ENCODE data around the gene TATDN2. TPM values are rescaled to one million over a fixed set of nuclear protein-coding genes. Genes with fewer than 3 reads are reported as not detected.
"Not testable (repeated sequence)": the region's sequence is repeated elsewhere in the genome, so short reads cannot be mapped to it uniquely, and the experiment has no call there.

The TATDN2 gene
- total RNA-seq, 2 experiments from 2014 or later = 40.0 to 40.2 TPM

DNA sequence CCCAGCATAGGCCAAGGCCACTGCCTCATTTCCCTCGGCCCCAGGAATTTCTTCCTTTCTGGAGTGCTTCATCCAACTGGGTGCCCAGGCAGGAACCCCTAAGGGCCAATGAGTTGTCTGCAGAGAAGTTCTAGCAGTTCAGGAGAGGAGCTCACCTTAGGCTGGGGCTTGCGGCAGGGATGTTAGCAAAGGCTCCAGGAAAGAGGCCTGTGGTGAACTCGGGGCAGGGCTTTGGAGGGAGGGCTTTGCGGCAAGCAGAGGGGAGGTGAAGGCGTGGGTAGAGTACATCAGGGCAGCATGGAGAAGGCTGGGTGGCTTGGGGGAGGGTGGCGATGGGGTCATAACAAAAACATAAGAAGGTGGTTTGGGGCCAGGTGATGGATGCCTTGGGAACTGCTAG, 43.4 kb downstream of the TATDN2 start:
- Mint-ChIP-seq H3K9me3 (ENCODE audit: low read depth) (no peaks in the 10 kb centered on the region), H3K27ac (no peak overlapping the region), H3K4me3 (no peak overlapping the region), H3K27me3 (no peaks in the 10 kb centered on the region), H3K36me3 (ENCODE audit: low read depth) (peaks cover 35% of the 10 kb centered on the region), H3K4me1 (peaks cover 14% of the 10 kb centered on the region)
- POLR2A ChIA-PET = no interaction called here
- CTCF ChIA-PET = no interaction called here
- no peak for ATAC-seq
- intact Hi-C loops (cut with DNase I, micrococcal nuclease) = no loop called here
- no peak for DNase-seq

DNA sequence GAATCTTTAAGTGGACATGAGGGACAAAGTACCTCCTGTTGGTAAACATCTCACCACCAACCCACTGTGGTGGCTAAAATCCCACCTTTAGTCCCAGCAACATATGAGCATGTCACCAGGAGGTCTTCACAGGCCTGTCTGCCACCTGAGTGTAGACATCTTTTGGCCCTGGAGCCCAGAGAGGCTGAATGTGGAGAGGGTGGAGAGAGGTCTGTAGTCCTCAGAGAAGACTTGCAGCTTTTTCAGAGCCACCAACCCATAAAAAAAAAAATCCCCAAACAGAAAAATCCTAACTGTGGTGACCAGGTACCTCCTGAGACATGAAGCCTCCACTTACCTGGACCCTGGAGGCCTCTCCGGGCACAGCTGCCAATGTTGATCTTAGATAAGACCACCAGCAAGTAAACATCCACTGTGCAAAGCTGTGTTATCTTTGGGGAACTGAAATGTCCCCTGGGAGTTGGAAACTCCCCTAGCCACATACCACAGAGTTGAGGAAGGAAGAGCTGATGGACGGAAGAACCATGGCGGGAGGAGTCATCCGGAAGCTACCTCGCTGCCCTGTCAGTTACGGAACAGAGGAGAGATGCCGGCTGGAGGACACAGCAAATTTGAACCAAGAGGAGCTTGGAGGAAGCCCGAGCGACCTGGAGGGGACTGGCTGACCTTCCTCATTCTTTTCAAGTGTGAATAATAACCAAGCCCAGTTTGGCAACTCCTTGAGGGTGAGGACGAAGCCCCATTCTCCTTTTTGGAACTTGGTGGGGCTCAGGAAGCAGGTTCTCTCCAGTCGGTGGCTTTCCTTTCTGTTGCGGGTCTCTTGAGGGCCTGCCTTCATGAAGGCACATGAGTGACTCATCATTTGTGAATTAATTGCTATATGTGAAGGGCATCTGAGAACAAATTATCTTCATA, 44.5 kb downstream of the TATDN2 start, which contains the start of gene GHRL:
Gene GHRL, minus strand, starts transcription at position 443 of the 915 bp plus-strand sequence. CDS start 2,767 bp downstream, outside the sequence.
- ATAC-seq (peak; percentile 47), DNase-seq (no peak)
- H3K27me3 Mint-ChIP-seq = no peaks in the 10 kb centered on the region
- intact Hi-C loops (cut with DNase I, micrococcal nuclease) = no loop called here
- peaks cover 8% of the 10 kb centered on the region for H3K4me1 Mint-ChIP-seq
- POLR2A ChIA-PET = interaction anchor here (0.6 kb wide), 2 partner anchors 18 to 156 kb away, joined by 3 to 4 read pairs; no protein-coding TSS in a partner anchor
- peak within 1 kb of the TSS; percentile 55 for H3K27ac Mint-ChIP-seq
- no peak within 1 kb of the TSS for H3K4me3 Mint-ChIP-seq
- CTCF ChIA-PET = interaction anchor here (0.7 to 1.3 kb wide), 4 partner anchors 9 to 235 kb away, joined by 3 to 4 read pairs (median 4); no protein-coding TSS in a partner anchor
- no peaks in the 10 kb centered on the region for H3K9me3 Mint-ChIP-seq (ENCODE audit: low read depth)
- peaks cover 32% of the 10 kb centered on the region for H3K36me3 Mint-ChIP-seq (ENCODE audit: low read depth)

DNA sequence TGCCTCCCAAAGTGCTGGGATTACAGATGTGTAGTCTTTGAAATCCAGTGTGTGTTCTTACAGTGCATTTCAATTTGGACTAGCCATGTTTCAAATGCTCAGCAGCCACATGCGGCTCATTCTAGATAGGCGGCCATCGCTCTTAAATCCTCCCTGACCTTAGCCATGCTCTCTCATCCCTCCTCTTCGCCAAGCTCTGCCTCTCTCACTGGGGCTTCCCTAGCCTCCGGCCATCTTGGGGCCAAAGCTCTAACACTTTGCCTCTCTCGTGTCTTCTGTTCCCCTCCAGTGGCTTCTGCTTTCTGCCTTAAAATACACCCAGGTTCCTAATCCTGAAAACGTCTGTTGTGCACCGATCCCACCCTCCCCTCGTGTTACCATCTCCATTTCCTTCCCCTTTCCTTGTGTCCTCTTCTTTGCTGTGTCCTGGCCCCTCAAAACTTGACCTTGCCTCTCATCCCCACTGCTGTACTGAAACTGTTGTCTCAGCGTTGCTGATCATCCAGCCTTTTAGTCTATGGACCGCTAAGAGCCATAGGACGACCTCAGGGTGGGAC, 45.8 kb downstream of the TATDN2 start:
- DNase-seq (no peak), ATAC-seq (no peak)
- peak overlapping the region; percentile 5 for H3K27ac Mint-ChIP-seq
- peaks cover 11% of the 10 kb centered on the region for H3K4me1 Mint-ChIP-seq
- CTCF ChIA-PET = interaction anchor here (0.9 to 1.3 kb wide), 2 partner anchors 9 to 236 kb away, joined by 3 read pairs; no protein-coding TSS in a partner anchor
- intact Hi-C loops (cut with DNase I, micrococcal nuclease) = no loop called here
- no peaks in the 10 kb centered on the region for H3K9me3 Mint-ChIP-seq (ENCODE audit: low read depth)
- POLR2A ChIA-PET = no interaction called here
- no peak overlapping the region for H3K4me3 Mint-ChIP-seq
- no peaks in the 10 kb centered on the region for H3K27me3 Mint-ChIP-seq
- H3K36me3 Mint-ChIP-seq (ENCODE audit: low read depth) = peaks cover 36% of the 10 kb centered on the region

DNA sequence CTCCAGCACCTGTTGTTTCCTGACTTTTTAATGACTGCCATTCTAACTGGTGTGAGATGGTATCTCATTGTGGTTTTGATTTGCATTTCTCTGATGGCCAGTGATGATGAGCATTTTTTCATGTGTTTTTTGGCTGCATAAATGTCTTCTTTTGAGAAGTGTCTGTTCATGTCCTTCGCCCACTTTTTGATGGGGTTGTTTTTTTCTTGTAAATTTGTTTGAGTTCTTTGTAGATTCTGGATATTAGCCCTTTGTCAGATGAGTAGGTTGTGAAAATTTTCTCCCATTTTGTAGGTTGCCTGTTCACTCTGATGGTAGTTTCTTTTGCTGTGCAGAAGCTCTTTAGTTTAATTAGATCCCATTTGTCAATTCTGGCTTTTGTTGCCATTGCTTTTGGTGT, 49.8 kb downstream of the TATDN2 start:
- H3K9me3 Mint-ChIP-seq (ENCODE audit: low read depth); CTCF ChIA-PET; ATAC-seq; H3K27ac Mint-ChIP-seq; H3K27me3 Mint-ChIP-seq; intact Hi-C loops (cut with DNase I, micrococcal nuclease); DNase-seq; H3K4me3 Mint-ChIP-seq; POLR2A ChIA-PET: not testable (repeated sequence)
- peaks cover 12% of the 10 kb centered on the region for H3K4me1 Mint-ChIP-seq
- H3K36me3 Mint-ChIP-seq (ENCODE audit: low read depth) = peaks cover 43% of the 10 kb centered on the region

- peak overlapping the region; percentile 83 for H3K27ac Mint-ChIP-seq
- H3K4me1 Mint-ChIP-seq = peaks cover 12% of the 10 kb centered on the region
- H3K27me3 Mint-ChIP-seq = no peaks in the 10 kb centered on the region
- H3K4me3 Mint-ChIP-seq = no peak overlapping the region
- ChIA-PET POLR2A (no interaction called here), CTCF (interaction anchor here (0.7 to 1.1 kb wide), 2 partner anchors 9 to 16 kb away, joined by 3 to 4 read pairs; no protein-coding TSS in a partner anchor)
- ATAC-seq (no peak), DNase-seq (no peak)
- H3K9me3 Mint-ChIP-seq (ENCODE audit: low read depth) = no peaks in the 10 kb centered on the region
- intact Hi-C loops (cut with DNase I, micrococcal nuclease) = no loop called here
- peaks cover 50% of the 10 kb centered on the region for H3K36me3 Mint-ChIP-seq (ENCODE audit: low read depth)
These were observed 50.9 kb downstream of the TATDN2 start for GRCh38 chr3:10299175-10299574.

DNA sequence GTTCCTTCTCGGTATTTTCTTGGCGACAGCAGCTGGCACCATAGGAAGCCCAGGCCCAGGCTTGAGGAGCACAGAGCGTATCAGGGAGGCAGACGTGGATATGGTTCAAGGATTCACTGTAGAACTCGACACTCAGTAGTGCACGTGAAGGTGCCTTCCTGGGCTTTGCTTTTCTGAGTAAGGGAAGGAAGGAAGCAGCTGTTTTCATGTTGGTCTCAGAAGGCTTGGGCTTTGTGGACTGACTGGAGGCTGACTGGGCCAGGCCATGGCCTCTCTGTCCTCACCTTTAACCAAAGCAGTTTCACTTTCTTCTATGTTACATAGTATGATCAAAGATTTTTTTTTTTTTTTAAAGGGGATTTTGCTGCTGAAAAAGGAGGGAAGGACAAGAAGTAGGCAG, 51.4 kb downstream of the TATDN2 start:
- Mint-ChIP-seq H3K27me3 (no peaks in the 10 kb centered on the region), H3K9me3 (ENCODE audit: low read depth) (no peaks in the 10 kb centered on the region), H3K36me3 (ENCODE audit: low read depth) (peaks cover 52% of the 10 kb centered on the region), H3K4me1 (peaks cover 12% of the 10 kb centered on the region), H3K4me3 (no peak overlapping the region), H3K27ac (peak overlapping the region; percentile 83)
- DNase-seq (no peak), ATAC-seq (peak; percentile 71)
- CTCF ChIA-PET = interaction anchor here (0.7 to 1.1 kb wide), 2 partner anchors 9 to 16 kb away, joined by 3 to 4 read pairs; no protein-coding TSS in a partner anchor
- POLR2A ChIA-PET = no interaction called here
- intact Hi-C loops (cut with DNase I, micrococcal nuclease) = no loop called here

- no peak for DNase-seq
- Mint-ChIP-seq H3K36me3 (ENCODE audit: low read depth) (peaks cover 49% of the 10 kb centered on the region), H3K4me1 (peaks cover 12% of the 10 kb centered on the region), H3K27me3 (no peaks in the 10 kb centered on the region), H3K27ac (peak overlapping the region; percentile 83), H3K4me3 (no peak overlapping the region), H3K9me3 (ENCODE audit: low read depth) (no peaks in the 10 kb centered on the region)
- ATAC-seq = peak; percentile 20
- POLR2A ChIA-PET = interaction anchor here (1.0 kb wide), 1 partner anchor 36 kb away, joined by 3 read pairs; no protein-coding TSS in a partner anchor
- CTCF ChIA-PET = no interaction called here
- intact Hi-C loops (cut with DNase I, micrococcal nuclease) = no loop called here
These were observed 51.8 kb downstream of the TATDN2 start for GRCh38 chr3:10300087-10300486.

GRCh38 chr3:10303105-10303504, 54.8 kb downstream of the TATDN2 start:
- ChIA-PET CTCF (no interaction called here), POLR2A (no interaction called here)
- no peak overlapping the region for H3K27ac Mint-ChIP-seq
- H3K36me3 Mint-ChIP-seq (ENCODE audit: low read depth) = peaks cover 59% of the 10 kb centered on the region
- no peaks in the 10 kb centered on the region for H3K27me3 Mint-ChIP-seq
- H3K4me3 Mint-ChIP-seq = no peak overlapping the region
- peaks cover 12% of the 10 kb centered on the region for H3K4me1 Mint-ChIP-seq
- intact Hi-C loops (cut with DNase I, micrococcal nuclease) = no loop called here
- DNase-seq (no peak), ATAC-seq (no peak)
- no peaks in the 10 kb centered on the region for H3K9me3 Mint-ChIP-seq (ENCODE audit: low read depth)

DNA sequence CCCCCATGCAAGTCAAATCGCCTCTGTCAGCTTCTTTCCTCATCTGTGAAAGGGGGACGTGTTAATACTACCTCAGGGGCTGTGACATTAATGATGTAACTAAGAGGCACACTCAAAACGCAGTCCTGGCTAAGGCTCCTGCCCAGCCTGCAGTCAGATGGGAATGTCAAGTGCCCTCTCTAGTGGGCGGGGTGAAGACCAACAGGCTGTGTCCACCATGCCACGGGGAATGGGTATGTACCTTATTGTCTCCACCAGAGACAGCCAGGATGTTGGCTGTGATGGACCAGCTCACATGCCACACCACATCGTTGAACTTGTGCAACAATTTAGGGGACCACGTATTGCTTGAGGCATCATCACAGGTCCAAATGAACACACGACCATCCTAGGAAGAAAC, 55.5 kb downstream of the TATDN2 start:
- no peak overlapping the region for H3K27ac Mint-ChIP-seq
- POLR2A ChIA-PET = no interaction called here
- peaks cover 59% of the 10 kb centered on the region for H3K36me3 Mint-ChIP-seq (ENCODE audit: low read depth)
- H3K4me1 Mint-ChIP-seq = peaks cover 12% of the 10 kb centered on the region
- CTCF ChIA-PET = interaction anchor here (0.6 to 1.2 kb wide), 3 partner anchors 11 to 375 kb away, joined by 3 read pairs; partner anchors contain the start of gene GHRL
- no peaks in the 10 kb centered on the region for H3K9me3 Mint-ChIP-seq (ENCODE audit: low read depth)
- ATAC-seq = no peak
- no peaks in the 10 kb centered on the region for H3K27me3 Mint-ChIP-seq
- no peak overlapping the region for H3K4me3 Mint-ChIP-seq
- intact Hi-C loops (cut with DNase I, micrococcal nuclease) = no loop called here
- no peak for DNase-seq

- CTCF ChIA-PET = interaction anchor here (1.2 to 1.3 kb wide), 3 partner anchors 12 to 102 kb away, joined by 3 read pairs; no protein-coding TSS in a partner anchor
- POLR2A ChIA-PET = interaction anchor here (0.6 to 1.0 kb wide), 3 partner anchors 19 to 420 kb away, joined by 3 read pairs; no protein-coding TSS in a partner anchor
- no peak for ATAC-seq
- Mint-ChIP-seq H3K27ac (peak overlapping the region; percentile 13), H3K9me3 (ENCODE audit: low read depth) (no peaks in the 10 kb centered on the region), H3K27me3 (no peaks in the 10 kb centered on the region), H3K36me3 (ENCODE audit: low read depth) (peaks cover 56% of the 10 kb centered on the region), H3K4me3 (no peak overlapping the region), H3K4me1 (peaks cover under 1% of the 10 kb centered on the region)
- intact Hi-C loops (cut with DNase I, micrococcal nuclease) = no loop called here
- no peak for DNase-seq
These were observed 56.6 kb downstream of the TATDN2 start for GRCh38 chr3:10304905-10305304.

DNA sequence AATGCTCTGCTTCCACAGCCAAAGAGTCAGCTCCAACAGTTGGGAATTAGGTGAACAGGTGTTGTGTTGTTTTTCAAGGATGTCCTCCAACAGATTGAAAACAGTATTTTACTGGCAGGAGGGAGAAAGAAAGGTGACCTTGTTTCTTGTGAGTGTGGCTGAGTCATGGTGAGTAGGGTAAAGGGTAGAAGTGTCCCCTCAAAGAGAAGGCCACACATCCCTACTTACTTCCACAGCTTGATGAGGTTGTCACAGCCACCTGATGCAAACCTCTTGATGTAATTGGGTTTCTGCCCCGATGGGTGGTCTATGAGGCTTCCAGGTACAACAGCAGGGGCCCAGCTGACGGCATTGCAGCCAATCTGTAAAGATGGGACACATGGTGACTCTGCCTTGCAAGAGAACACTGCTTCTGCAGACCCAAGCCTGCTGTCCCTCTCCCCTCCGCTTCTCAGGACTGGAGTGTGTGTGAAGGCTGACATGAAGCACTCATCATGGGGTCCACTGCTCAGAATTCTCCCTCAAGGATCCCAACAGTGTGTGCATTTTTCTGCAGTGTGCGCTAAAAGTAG, 57.2 kb downstream of the TATDN2 start:
- ATAC-seq = no peak
- H3K4me1 Mint-ChIP-seq = peaks cover 2% of the 10 kb centered on the region
- peak overlapping the region; percentile 13 for H3K27ac Mint-ChIP-seq
- no peaks in the 10 kb centered on the region for H3K27me3 Mint-ChIP-seq
- H3K36me3 Mint-ChIP-seq (ENCODE audit: low read depth) = peaks cover 60% of the 10 kb centered on the region
- no peak for DNase-seq
- H3K9me3 Mint-ChIP-seq (ENCODE audit: low read depth) = no peaks in the 10 kb centered on the region
- POLR2A ChIA-PET = interaction anchor here (0.6 kb wide), 1 partner anchor 420 kb away, joined by 3 read pairs; no protein-coding TSS in a partner anchor
- no peak overlapping the region for H3K4me3 Mint-ChIP-seq
- CTCF ChIA-PET = interaction anchor here (0.8 to 1.3 kb wide), 3 partner anchors 12 to 15 kb away, joined by 3 read pairs; no protein-coding TSS in a partner anchor
- intact Hi-C loops (cut with DNase I, micrococcal nuclease) = no loop called here

Measured in activated CD4-positive, alpha-beta T cell treated with anti-CD3 and anti-CD28 coated beads for 36 hours (primary cell).